GM23338 (cell line): ENCODE results near the gene AFAP1L2.

Source experiments
- CREB1 ChIP-seq: fragments of 250-450 bp; sonication (Bioruptor Pico); IDR thresholded peaks from 2 replicates; pipeline ENCODE4 v1.5.0; 2020; ENCODE audit warnings: low read depth, mild to moderate bottlenecking, moderate library complexity
- CTCF ChIP-seq, 2 experiments: fragments of 200-600 bp in 1 of 2; sonication (generic) in 1 of 2; conservative IDR thresholded peaks; 2 replicates each; pipeline versions ENCODE4 v1.5.1 to v1.6.1; 2016 to 2017; ENCODE audit warnings: antibody characterized with exemption in 2 of 2, low read depth in 2 of 2, mild to moderate bottlenecking in 2 of 2, moderate library complexity in 1 of 2
- EZH2 ChIP-seq: fragments of 200-600 bp; sonication (generic); IDR thresholded peaks from one replicate; pipeline ENCODE4 v1.8.0; 2017; ENCODE audit warnings: antibody characterized with exemption, mild to moderate bottlenecking, low read depth; ENCODE audit not compliant: unreplicated experiment
- EZH2phosphoT487 ChIP-seq: fragments of 200-600 bp; sonication (generic); IDR thresholded peaks from one replicate; pipeline ENCODE4 v1.8.1; 2018; ENCODE audit warnings: antibody characterized with exemption; ENCODE audit not compliant: unreplicated experiment
- JUNB ChIP-seq: IDR thresholded peaks from one replicate; pipeline ENCODE4 v1.6.1; 2016; ENCODE audit warnings: antibody characterized with exemption; ENCODE audit not compliant: unreplicated experiment
- NANOG ChIP-seq: IDR thresholded peaks from 2 replicates; pipeline ENCODE4 v1.6.1; 2016; ENCODE audit warnings: antibody characterized with exemption, borderline replicate concordance
- POLR2AphosphoS5 ChIP-seq: IDR thresholded peaks from 2 replicates; pipeline ENCODE4 v1.6.1; 2016; ENCODE audit warnings: antibody characterized with exemption, low read depth
- STAT1 ChIP-seq: IDR thresholded peaks from one replicate; pipeline ENCODE4 v1.6.1; 2016; ENCODE audit warnings: antibody characterized with exemption; ENCODE audit not compliant: unreplicated experiment
- ZNF331 ChIP-seq: fragments of 250-450 bp; sonication (Bioruptor Pico); IDR thresholded peaks from 2 replicates; pipeline ENCODE4 v1.5.0; 2020; ENCODE audit warnings: low read depth, mild to moderate bottlenecking, moderate library complexity
- TF ChIP-seq, protein P1 (sequence below): IDR thresholded peaks from one replicate; pipeline ENCODE4 v1.6.1; 2018; ENCODE audit warnings: antibody characterized with exemption; ENCODE audit not compliant: unreplicated experiment
- TF ChIP-seq, protein P2 (sequence below): IDR thresholded peaks from 2 replicates; pipeline ENCODE4 v1.6.1; 2016; ENCODE audit warnings: antibody characterized with exemption

DNA sequence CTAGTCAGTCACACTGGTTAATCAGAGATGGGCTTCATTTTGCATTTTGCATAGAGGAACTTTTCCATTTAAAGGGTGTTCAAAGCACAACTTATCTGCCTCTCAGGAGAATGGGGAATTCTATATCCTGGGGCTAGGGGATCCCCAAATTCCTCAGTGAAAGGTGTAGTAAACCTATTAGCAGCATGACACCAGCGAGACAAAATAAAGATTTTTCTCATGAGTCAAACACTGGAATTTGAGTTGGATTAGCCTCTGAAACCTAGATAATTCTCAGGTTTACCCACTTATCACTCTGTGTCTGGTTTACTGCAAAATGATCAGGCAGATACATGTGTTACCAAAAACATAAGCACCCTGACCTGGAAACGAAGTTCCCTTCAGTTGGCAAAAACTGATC, 2.1 kb downstream of the AFAP1L2 start:
- TF ChIP-seq POLR2AphosphoS5: no peak
- TF ChIP-seq JUNB: no peak
- no peak for TF ChIP-seq NANOG
- TF ChIP-seq, protein P1, sequence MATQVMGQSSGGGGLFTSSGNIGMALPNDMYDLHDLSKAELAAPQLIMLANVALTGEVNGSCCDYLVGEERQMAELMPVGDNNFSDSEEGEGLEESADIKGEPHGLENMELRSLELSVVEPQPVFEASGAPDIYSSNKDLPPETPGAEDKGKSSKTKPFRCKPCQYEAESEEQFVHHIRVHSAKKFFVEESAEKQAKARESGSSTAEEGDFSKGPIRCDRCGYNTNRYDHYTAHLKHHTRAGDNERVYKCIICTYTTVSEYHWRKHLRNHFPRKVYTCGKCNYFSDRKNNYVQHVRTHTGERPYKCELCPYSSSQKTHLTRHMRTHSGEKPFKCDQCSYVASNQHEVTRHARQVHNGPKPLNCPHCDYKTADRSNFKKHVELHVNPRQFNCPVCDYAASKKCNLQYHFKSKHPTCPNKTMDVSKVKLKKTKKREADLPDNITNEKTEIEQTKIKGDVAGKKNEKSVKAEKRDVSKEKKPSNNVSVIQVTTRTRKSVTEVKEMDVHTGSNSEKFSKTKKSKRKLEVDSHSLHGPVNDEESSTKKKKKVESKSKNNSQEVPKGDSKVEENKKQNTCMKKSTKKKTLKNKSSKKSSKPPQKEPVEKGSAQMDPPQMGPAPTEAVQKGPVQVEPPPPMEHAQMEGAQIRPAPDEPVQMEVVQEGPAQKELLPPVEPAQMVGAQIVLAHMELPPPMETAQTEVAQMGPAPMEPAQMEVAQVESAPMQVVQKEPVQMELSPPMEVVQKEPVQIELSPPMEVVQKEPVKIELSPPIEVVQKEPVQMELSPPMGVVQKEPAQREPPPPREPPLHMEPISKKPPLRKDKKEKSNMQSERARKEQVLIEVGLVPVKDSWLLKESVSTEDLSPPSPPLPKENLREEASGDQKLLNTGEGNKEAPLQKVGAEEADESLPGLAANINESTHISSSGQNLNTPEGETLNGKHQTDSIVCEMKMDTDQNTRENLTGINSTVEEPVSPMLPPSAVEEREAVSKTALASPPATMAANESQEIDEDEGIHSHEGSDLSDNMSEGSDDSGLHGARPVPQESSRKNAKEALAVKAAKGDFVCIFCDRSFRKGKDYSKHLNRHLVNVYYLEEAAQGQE: no peak
- no peak for TF ChIP-seq CTCF (conservative IDR thresholded peaks at IDR 0.05; ENCODE audit: low read depth in 2 of 2)
- TF ChIP-seq CREB1 (CRISPR knock-in tag): no peak
- no peak for TF ChIP-seq ZNF331
- no peak for TF ChIP-seq EZH2
- no peak for TF ChIP-seq EZH2phosphoT487
- no peak for TF ChIP-seq STAT1
- TF ChIP-seq, protein P2, sequence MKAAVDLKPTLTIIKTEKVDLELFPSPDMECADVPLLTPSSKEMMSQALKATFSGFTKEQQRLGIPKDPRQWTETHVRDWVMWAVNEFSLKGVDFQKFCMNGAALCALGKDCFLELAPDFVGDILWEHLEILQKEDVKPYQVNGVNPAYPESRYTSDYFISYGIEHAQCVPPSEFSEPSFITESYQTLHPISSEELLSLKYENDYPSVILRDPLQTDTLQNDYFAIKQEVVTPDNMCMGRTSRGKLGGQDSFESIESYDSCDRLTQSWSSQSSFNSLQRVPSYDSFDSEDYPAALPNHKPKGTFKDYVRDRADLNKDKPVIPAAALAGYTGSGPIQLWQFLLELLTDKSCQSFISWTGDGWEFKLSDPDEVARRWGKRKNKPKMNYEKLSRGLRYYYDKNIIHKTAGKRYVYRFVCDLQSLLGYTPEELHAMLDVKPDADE: no peak
